Right forelimb (tissue), 1 donor: ENCODE measurements around the gene DCAF7.
A peak's percentile ranks its signal among the peaks of the same experiment; 100 is the strongest.

ENCODE experiments used
- DNase-seq: peaks from one replicate; pipeline ENCODE4 v3.0.0-alpha.2; 2018

Gene DCAF7

GRCh38 chr17:63595132-63595531 lies 44.9 kb downstream of the DCAF7 start:
- no peak for DNase-seq

DNA sequence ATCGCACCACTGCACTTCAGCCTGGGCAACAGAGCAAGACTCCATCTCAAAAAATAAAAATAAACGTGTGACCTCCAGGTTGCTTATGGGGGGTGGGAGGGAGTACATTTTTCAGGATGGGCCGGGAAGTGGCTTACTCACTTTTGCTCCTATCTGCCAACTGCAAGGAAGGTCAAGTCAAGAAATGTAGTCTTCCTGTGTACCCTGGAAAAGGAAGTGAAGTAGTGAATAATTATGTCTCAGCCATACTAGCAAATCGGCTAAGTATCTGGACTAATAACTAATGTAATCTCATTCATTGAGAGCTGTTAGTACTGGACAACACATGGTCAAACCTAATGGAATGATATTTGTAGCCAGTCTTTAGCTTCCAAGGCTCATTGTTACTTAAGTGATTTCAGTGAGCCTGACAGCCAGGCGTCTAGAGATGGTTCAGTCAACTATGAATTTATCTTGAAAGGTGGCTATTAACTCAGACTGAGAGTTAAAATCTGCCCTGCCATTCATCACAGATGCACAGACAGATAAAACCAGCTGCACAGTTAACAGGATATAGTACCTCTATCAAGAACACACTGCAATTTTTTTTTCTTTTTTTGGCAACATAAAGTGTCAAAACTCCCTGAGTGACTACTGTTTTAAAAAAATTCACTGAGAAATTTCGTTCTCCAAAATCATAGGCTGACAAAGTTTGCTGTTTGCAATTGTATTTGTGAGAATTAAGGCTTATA lies 46.7 kb downstream of the DCAF7 start:
- DNase-seq: no peak

DNA sequence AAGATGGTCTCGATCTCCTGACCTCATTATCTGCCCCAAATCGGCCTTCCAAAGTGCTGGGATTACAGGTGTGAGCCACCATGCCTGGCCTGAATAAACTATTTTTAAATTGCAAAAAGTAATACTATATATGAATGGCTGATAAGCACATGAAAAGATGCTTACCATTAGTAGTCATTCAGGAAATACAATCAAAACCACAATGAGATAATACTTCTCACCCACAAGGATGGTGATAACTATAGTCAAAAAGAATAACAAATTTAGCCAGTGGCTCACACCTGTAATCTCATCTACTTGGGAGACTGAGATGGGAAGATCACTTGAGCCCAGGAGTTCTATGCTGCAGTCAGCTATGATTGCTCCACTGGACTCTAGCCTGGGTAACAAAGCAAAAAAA lies 48.0 kb downstream of the DCAF7 start:
- DNase-seq: no peak

DNA sequence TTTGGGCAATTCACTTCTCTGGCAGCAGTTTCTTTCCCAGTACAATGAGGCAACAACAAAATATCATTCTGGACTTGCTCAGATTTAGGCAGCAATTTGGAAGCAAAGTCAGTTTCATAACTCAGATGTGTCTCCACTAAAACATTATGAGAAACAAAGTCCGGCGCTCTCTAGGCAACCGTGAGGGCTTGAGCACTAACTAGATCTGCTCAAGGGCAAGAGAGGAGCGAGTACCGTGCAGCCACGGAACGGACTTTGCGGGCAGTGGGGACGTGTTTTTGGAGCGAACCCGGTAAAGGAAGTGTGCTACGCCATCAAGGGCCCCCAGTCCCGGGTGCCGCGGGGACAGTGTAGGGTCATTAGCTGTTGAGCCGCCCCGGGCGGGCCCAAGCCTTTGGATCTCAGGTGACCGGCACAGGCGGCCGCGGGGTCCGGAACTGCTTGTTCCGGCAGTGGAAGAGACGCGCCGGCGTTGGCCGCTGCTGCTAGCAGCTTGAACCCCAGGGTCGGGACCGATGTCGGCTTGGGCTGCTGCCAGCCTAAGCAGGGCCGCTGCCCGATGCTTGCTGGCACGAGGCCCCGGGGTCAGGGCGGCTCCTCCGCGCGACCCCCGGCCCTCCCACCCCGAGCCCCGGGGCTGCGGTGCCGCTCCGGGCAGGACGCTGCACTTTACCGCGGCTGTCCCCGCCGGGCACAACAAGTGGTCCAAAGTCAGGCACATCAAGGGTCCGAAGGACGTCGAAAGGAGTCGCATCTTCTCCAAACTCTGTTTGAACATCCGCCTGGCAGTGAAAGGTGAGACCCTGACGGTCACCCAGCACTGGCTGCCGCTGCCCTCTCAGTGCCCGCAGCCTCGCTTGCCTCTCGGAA lies 50.5 kb downstream of the DCAF7 start, which contains the start of gene TACO1:
TSS of gene TACO1 (plus strand) at position 327 of the 870 bp plus-strand sequence. CDS start at position 516, 189 bp downstream.
- peak; percentile 91 for DNase-seq

DNA sequence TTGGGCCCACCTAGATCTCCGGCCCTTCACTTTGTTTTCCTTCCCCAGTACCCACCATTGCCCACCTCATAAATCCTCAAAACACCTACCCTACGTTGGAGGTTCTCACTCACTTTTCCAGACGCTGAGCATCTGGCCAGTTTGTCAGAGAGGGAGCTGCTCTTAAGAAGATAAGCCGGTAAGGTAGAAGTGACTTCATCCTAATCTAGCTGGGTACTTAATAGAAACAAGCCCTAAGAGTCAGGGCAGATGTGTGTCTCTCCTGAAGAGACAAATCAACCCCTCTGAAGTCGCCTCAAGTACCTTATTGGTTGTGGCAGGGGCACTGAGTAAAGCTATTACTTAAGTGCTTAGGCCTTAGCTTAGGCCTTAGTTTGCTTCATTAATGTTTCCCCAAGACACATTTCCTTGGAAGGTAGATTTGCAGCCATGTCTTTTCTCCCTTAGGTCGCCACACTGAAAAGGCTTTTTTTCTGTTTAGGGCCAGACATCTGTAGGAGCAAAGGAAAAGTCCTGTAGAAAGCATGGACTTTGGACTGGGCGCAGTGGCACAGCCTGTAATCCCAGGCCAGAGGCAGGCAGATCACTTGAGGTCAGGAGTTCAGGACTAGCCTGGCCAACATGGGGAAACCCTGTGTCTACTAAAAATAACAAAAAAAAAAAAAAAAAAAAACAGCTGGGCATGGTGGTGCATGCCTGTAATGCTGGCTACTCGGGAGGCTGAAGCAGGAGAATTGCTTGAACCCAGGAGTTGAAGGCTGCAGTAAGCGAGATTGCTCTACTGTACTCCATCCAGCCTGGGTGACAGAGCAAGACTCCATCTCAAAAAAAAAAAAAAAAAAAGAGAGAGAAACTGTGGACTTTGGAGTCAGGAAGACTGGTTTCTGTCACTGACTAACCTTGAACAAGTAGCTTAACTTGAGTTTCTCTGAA lies 51.4 kb downstream of the DCAF7 start:
- DNase-seq: no peak

DNA sequence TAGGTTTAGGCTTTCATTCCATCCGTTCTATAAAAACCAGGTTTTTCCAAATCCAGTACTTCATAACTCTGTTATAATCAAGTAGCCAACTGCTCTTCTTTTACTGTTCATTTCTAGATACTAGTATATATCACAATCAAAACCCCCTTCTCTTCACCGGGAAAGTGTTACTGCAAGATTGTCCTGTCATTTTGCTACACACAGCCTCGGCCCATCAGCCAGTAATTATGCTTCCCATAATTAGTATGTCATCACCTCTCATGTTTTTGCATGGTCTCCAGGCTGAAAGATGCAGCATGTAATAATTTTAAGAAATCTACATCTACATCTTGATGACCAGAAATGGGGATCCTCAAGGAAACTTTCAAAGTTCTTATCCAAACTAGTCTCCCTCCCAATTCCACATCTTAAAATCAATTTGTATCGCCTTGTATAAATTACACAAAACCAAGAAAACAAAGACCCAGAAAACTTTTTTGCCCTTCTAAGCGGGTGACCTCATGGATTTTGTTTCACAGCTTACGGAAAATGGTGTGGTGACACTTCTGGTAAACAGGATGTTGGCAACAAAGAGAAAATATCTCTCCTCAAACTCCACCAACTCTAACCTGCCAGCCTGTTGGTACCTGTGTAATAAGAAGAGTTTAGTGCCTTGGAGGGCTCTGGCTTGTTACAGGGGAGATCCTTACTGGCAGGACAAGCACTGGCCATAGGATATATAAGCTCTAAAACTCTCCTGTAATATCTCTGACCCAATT lies 59.7 kb downstream of the DCAF7 start:
- no peak for DNase-seq

DNA sequence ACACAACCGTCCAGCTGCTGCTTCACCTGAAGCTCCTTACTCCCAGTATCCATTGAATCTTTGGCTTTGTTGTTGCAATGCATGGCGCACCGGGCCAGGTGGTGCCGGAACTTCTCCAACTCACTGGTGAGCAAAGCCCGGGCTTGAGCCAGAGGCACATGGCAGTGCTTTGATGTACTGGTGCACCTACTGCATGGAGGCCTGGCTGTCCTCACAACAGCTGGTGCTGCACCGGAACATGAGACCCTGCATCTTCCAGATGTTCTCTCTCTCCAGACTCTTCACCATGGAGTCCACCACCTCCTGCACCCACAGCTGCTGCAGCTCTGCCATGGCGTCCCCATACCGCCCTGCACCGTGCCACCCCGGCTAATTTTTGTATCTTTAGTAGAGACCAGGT lies 60.6 kb downstream of the DCAF7 start:
- DNase-seq: no peak

DNA sequence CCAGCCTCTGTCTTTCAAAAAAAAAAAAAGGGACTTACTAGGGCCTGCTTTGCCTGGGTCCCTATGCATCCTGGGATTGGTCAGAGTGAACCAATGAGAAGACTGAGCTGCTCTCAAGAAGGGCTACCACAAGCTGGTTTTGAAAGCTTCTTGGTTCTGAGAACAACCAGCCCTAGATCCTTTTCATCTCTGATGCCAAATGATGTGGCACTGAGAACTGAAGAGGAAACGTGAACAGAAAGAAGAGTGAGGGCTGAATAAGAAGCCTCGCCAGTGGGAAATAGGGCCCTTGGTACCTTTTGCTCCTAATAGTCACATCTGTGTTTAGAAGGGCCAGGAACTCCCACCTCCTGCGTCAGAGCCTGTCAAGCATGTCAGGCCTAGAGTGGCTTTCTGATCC lies 61.1 kb downstream of the DCAF7 start:
- DNase-seq: no peak

GRCh38 chr17:63613663-63614062 lies 63.4 kb downstream of the DCAF7 start:
- DNase-seq: no peak

- DNase-seq: no peak
Observed at GRCh38 chr17:63621229-63621683, 71.0 kb downstream of the DCAF7 start.

DNA sequence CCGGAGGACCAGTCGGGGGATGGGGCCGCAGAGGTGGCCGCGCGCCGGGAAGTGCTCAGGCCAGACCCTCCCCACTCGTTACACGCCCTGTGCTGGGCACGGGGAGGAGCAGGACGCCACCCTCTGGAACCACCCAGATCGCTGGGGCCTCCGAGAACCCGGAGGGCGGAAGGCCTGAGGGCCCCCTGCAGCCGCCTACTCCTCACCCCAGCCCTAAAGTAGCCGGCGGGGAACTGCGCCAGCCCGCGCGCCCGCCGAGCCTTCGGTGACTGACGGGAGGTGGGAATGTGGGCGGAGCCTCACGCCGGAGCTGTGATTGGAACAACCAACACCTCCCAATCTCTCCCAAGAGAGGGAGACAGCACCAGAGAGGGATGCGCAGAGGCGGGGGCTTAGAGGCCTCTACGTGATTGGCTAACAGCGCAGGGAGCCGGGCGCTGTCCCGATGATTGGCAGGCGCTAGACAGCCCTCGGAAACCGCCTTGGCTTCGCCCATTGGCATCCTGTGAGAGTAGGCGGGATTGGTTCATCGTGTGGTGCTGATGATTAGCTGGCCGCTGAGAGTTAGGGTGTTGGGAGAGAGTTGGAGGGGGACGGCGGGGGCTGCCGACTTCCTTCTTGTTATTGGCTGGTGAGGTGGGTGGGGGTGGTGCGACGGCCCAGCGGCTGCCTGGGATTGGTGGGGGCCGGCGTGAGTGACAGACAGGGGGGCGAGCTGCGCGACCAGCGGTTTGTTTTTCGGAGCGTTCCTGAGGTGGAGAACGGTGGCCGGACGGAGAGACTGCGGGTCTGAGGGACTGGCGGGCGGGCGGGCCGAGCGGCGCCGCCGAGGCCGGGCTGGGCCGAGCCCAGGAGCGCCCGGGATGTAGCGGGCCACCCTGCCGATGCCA lies 71.7 kb downstream of the DCAF7 start, which contains the start of gene MAP3K3:
TSS of gene MAP3K3 (plus strand) at position 734 of the 890 bp plus-strand sequence. CDS start 343 bp downstream, outside the sequence.
- peak; percentile 98 for DNase-seq

GRCh38 chr17:63622574-63623390 lies 72.5 kb downstream of the DCAF7 start:
- DNase-seq: peak; percentile 75

DNA sequence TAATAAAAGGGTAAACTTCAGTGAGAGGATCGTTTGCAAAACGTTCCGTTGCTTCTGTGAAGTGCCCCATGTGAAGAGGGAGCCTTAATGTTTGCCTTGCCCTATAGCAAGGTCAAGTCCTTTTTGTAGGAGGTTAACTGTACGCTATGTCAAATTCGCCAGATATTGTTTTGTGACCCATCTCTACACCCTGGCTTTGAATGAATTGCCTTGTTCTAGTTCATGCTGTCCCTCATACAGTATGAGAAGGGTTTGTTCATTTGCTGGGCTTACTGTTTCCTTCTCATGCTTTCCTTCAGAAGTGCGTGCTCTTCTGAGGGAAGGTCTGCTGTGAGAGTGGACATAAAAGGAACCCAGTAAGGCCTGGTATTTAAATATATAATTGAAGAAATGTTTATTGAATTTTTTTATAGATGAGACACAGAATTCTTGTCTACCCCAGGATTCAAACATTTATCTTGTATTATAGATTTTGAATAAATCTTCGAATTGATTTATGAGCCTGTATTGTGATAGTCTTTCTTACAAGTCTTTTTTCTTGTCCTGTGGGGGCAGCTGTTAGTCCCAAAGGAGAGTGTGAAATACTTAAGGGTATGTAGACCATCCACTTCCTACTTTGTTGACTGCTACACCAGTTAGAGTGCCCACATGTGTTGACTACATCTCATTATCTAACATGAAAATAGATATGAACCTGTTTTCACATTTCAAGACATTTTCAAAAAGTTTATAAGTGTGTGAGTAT lies 73.7 kb downstream of the DCAF7 start:
- DNase-seq: no peak

- DNase-seq: no peak
Observed at GRCh38 chr17:63624531-63624880, 74.2 kb downstream of the DCAF7 start.

GRCh38 chr17:63626551-63627180 lies 76.4 kb downstream of the DCAF7 start:
- no peak for DNase-seq

- DNase-seq: no peak
Observed at GRCh38 chr17:63629627-63630026, 79.3 kb downstream of the DCAF7 start.

- no peak for DNase-seq
Observed at GRCh38 chr17:63631062-63631461, 80.8 kb downstream of the DCAF7 start.

DNA sequence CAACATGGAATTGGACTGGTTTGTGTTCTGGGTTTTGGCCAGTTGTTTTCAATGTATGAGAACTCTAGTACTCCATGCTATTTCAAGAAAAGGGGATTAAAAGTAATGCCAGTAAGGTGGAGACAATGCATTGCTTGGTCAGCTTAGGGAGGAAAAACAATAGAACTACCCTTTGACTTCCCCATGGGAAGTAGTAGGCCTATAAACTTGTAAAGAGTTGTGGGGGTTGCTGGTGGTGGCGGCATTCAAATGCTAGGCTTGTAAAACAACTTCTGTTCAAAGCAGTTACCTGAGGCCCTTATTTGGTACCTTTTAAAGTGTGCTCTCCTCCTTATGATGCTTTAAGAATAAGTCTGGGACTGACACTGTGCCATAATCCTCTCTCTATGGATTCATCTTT lies 81.3 kb downstream of the DCAF7 start:
- DNase-seq: no peak

DNA sequence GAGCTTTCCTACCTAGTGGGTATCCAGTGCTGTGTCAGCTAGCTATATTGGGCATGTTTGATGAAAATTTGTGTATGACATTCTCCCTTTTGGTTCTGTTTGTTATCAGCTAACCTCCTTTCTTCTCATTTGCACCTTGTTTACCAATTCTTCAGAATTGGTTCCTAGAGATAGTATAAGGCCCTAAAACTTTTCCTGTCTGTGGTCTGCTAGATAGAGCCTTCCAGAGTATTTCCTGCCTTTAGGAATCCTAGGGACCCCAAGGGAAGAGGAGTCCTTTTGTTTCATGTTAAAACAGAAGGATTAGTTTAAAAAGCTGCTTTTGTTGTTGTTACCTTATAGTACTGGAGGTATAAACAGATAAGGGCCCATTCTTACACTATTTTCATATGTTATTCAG lies 83.5 kb downstream of the DCAF7 start:
- DNase-seq: no peak
